Endothelial cell of umbilical vein (primary cell): ENCODE measurements around the gene MOB2. TPM values are rescaled to one million over a fixed set of nuclear protein-coding genes. Genes with fewer than 3 reads are reported as not detected.

Experiments
- BruUV-seq: library from RNA; stranded (reverse); fragments of 400-500 nt; replicated peaks from 2 replicates; lab custom pipeline; 2021; lab: Mats Ljungman, UMichigan
- CTCF ChIA-PET: fragments of 300-600, 350-600 bp; sonication (Branson Sonifier 250); formaldehyde crosslinking; loops from one replicate; lab custom pipeline; 2021; ENCODE audit warnings: antibody characterized with exemption, inconsistent platforms; lab: Charles Lee
- POLR2A ChIA-PET: fragments of 300-600, 350-600 bp; sonication (Branson Sonifier 250); formaldehyde crosslinking; loops from one replicate; lab custom pipeline; 2021; ENCODE audit warnings: antibody characterized with exemption, inconsistent platforms; lab: Charles Lee
- DNase-seq: peaks from one replicate; pipeline ENCODE4 v3.0.0-alpha.2; 2011; ENCODE audit warnings: low read depth, low spot score
- FAIRE-seq: peaks from 2 replicates; lab custom pipeline; 2011; peaks lifted over from hg19 to GRCh38; lab: Jason Lieb, UNC
- H2AFZ ChIP-seq: 2 replicates; pipeline ENCODE4 v1.6.0; 2012; ENCODE audit warnings: low read depth, low read length, control low read depth, inconsistent platforms
- H3K27ac ChIP-seq: 2 replicates; pipeline ENCODE4 v1.5.1; 2011; ENCODE audit warnings: low read depth, mild to moderate bottlenecking, control low read depth, low read length, moderate library complexity; ENCODE audit not compliant: insufficient read depth
- H3K27me3 ChIP-seq, 2 experiments: 2 replicates each; pipeline versions ENCODE4 v1.6.0 to v1.6.1; 2011; ENCODE audit warnings: low read length in 2 of 2, mixed read lengths in 1 of 2; ENCODE audit not compliant: control insufficient read depth in 2 of 2, insufficient read depth in 2 of 2
- H3K36me3 ChIP-seq, 2 experiments: 2 replicates in 1 of 2; 3 replicates in 1 of 2; pipeline ENCODE4 v1.5.1; 2011; ENCODE audit warnings: low read length in 2 of 2, mild to moderate bottlenecking in 1 of 2, moderate library complexity in 1 of 2; ENCODE audit not compliant: control insufficient read depth in 2 of 2, insufficient read depth in 2 of 2; ENCODE audit errors: extremely low read depth in 1 of 2
- H3K4me1 ChIP-seq: 3 replicates; pipeline ENCODE4 v1.5.1; 2011; ENCODE audit warnings: mild to moderate bottlenecking, low read length; ENCODE audit not compliant: control insufficient read depth, insufficient read depth; ENCODE audit errors: extremely low read depth
- H3K4me2 ChIP-seq: 2 replicates; pipeline ENCODE4 v1.6.1; 2011; ENCODE audit warnings: low read length, control low read depth, mixed read lengths; ENCODE audit not compliant: insufficient read depth
- H3K4me3 ChIP-seq, 3 experiments: fragments of 200-600 bp in 1 of 3; sonication (generic), shearing (Covaris generic) in 1 of 3; replicated peaks in 1 of 3; 2 replicates each; pipeline ENCODE4 v1.5.1; 2011 to 2016; ENCODE audit warnings: control low read depth in 3 of 3, low read length in 3 of 3, mild to moderate bottlenecking in 2 of 3, inconsistent platforms in 1 of 3, low read depth in 1 of 3, moderate library complexity in 1 of 3; ENCODE audit not compliant: insufficient read depth in 1 of 3
- H3K79me2 ChIP-seq: 2 replicates; pipeline ENCODE4 v1.6.0; 2012; ENCODE audit warnings: low read length, inconsistent platforms; ENCODE audit not compliant: control insufficient read depth, insufficient read depth
- H3K9ac ChIP-seq: replicated peaks from 2 replicates; pipeline ENCODE3; 2011; ENCODE audit warnings: low read length, control low read depth; ENCODE audit not compliant: insufficient read depth; ENCODE audit errors: extremely low read depth
- H3K9me1 ChIP-seq: replicated peaks from 3 replicates; pipeline ENCODE4 v1.6.0; 2011; ENCODE audit warnings: mild to moderate bottlenecking, low read length; ENCODE audit not compliant: control insufficient read depth, insufficient read depth; ENCODE audit errors: extremely low read depth
- H3K9me3 ChIP-seq: replicated peaks from 2 replicates; pipeline ENCODE4 v1.5.1; 2012; ENCODE audit warnings: low read length, inconsistent platforms; ENCODE audit not compliant: control insufficient read depth, insufficient read depth
- H4K20me1 ChIP-seq: replicated peaks from 2 replicates; pipeline ENCODE3; 2011; ENCODE audit warnings: mild to moderate bottlenecking, low read length; ENCODE audit not compliant: control insufficient read depth, insufficient read depth; ENCODE audit errors: extremely low read depth
- GATA2 ChIP-seq: IDR thresholded peaks from 2 replicates; pipeline ENCODE4 v1.7.0; 2011; ENCODE audit warnings: low read depth, mild to moderate bottlenecking, moderate library complexity, mixed read lengths, low read length; ENCODE audit not compliant: insufficient read length, insufficient read depth
- JUN ChIP-seq: IDR thresholded peaks from 2 replicates; pipeline ENCODE4 v1.6.1; 2011; ENCODE audit warnings: borderline replicate concordance, low read depth; ENCODE audit not compliant: insufficient read length, insufficient read depth
- MAX ChIP-seq: IDR thresholded peaks from 2 replicates; pipeline ENCODE4 v1.6.1; 2011; ENCODE audit not compliant: insufficient read depth, insufficient read length
- POLR2A ChIP-seq: IDR thresholded peaks from 2 replicates; pipeline ENCODE4 v1.6.1; 2012; ENCODE audit warnings: low read depth, mild to moderate bottlenecking, control low read depth, low read length
- POLR2AphosphoS5 ChIP-seq: IDR thresholded peaks from 2 replicates; pipeline ENCODE4 v1.6.1; 2012; ENCODE audit warnings: low read depth, mild to moderate bottlenecking, control low read depth, low read length, moderate library complexity; ENCODE audit not compliant: insufficient read depth
- dilution Hi-C: fragments of 300-500 bp; cut with MboI; formaldehyde crosslinking; loops from one replicate; pipeline ENCODE4 v1.15.0; 2019; ENCODE audit warnings: low sequenced_read_pairs; ENCODE audit not compliant: extremely low pct_ligation_motif_present
- intact Hi-C: fragments of 100-400 bp; cut with micrococcal nuclease; formaldehyde crosslinking; loops from one replicate; pipeline ENCODE4 v1.10.0; 2022
- polyA plus RNA-seq, 4 experiments: library from polyadenylated mRNA; depleted of rRNA in 3 of 4; stranded (reverse) in 3 of 4; unstranded in 1 of 4; fragments of >200 nt; gene quantifications; 2 replicates each; pipeline versions ENCODE4 v1.2.1 to v1.2.3, GENCODE V29; 2011 to 2012; ENCODE audit warnings: missing spikeins in 1 of 4
- total RNA-seq: library from RNA; stranded (reverse); gene quantifications from 2 replicates; pipeline ENCODE4 v1.2.3, GENCODE V29; 2021
- TF ChIP-seq, protein P1 (sequence below), 2 donors: IDR thresholded peaks; 1 replicate in 1 of 2; 2 replicates in 1 of 2; pipeline ENCODE4 v1.5.1; 2011; ENCODE audit warnings: low read length in 2 of 2, mild to moderate bottlenecking in 2 of 2, moderate library complexity in 2 of 2, control low read depth in 1 of 2, inconsistent platforms in 1 of 2, low read depth in 1 of 2; ENCODE audit not compliant: insufficient read depth in 1 of 2; ENCODE audit errors: extremely low read depth in 1 of 2

The MOB2 gene
- total and polyA plus RNA-seq, 2 donors (not counting 3 experiments of a cell fraction or from before 2014, with no cell fraction given): 38.2 to 50.6 TPM

- peaks cover 3% of the 10 kb centered on the region for H4K20me1 ChIP-seq
- FAIRE-seq: no peak
- dilution Hi-C loops (no loop called here), intact Hi-C loops (loop anchor here (10.0 kb wide), 1 partner anchor 127 kb away; the partner anchor contains the start of gene BRSK2)
- no peak for DNase-seq
- H3K27me3 ChIP-seq: no peaks in the 10 kb centered on the region
- CTCF ChIA-PET: no interaction called here
- H3K79me2 ChIP-seq: peaks cover 12% of the 10 kb centered on the region
- TF ChIP-seq POLR2A (no peak), JUN (no peak), GATA2 (no peak), POLR2AphosphoS5 (no peak), MAX (no peak)
- TF ChIP-seq, protein P1, sequence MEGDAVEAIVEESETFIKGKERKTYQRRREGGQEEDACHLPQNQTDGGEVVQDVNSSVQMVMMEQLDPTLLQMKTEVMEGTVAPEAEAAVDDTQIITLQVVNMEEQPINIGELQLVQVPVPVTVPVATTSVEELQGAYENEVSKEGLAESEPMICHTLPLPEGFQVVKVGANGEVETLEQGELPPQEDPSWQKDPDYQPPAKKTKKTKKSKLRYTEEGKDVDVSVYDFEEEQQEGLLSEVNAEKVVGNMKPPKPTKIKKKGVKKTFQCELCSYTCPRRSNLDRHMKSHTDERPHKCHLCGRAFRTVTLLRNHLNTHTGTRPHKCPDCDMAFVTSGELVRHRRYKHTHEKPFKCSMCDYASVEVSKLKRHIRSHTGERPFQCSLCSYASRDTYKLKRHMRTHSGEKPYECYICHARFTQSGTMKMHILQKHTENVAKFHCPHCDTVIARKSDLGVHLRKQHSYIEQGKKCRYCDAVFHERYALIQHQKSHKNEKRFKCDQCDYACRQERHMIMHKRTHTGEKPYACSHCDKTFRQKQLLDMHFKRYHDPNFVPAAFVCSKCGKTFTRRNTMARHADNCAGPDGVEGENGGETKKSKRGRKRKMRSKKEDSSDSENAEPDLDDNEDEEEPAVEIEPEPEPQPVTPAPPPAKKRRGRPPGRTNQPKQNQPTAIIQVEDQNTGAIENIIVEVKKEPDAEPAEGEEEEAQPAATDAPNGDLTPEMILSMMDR (IDR thresholded peaks at IDR 0.05; ENCODE audit: extremely low read depth in 1 of 2, insufficient read depth in 1 of 2, low read depth in 1 of 2, low read length in 2 of 2): no peak
- no peak overlapping the region for H3K9ac ChIP-seq
- no peaks in the 10 kb centered on the region for H3K36me3 ChIP-seq
- H3K9me3 ChIP-seq: no peaks in the 10 kb centered on the region
- no peak overlapping the region for H3K4me3 ChIP-seq
- POLR2A ChIA-PET: no interaction called here
- no peak overlapping the region for H3K4me2 ChIP-seq
- no peak overlapping the region for H3K27ac ChIP-seq
- no peaks in the 10 kb centered on the region for H3K4me1 ChIP-seq
- no peak overlapping the region for H2AFZ ChIP-seq
- no TSS peak for BruUV-seq
- H3K9me1 ChIP-seq: no peaks in the 10 kb centered on the region
Measured at GRCh38 chr11:1511937-1512496, 25.4 kb upstream of the MOB2 start.
